Measurements from ENCODE around the gene P2RX5. TPM values are rescaled to one million over a fixed set of nuclear protein-coding genes. Genes with fewer than 3 reads are reported as not detected.

P2RX5 gene
- total RNA-seq, 1 donor from 2014 or later: 6.6 TPM

DNA sequence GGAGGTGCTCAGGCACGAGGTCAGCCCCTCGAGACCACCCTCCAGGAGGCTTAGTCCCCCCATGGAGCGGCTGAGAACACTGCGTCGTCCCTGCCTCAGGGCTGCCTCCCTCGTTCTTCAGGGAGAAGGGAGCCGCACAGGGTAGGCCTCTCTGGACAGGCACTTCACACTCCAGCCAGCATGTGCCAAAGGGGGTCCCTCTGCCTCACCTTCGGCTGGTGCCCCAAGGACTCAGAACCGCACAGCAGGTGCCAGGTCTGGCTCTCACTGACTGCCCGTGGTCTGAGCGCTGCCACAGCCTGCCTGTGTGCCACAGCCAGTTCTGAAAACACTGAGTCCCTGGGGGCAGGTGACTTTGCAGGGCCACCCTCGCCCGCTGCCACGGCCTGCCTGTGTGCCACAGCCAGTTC, 7.1 kb downstream of the P2RX5 start:
- peaks cover 10% of the 10 kb centered on the region for H3K4me1 Mint-ChIP-seq (ENCODE audit: low read depth, unreplicated experiment)
- H3K27me3 Mint-ChIP-seq (ENCODE audit: unreplicated experiment): peaks cover 6% of the 10 kb centered on the region
- peaks cover 4% of the 10 kb centered on the region for H3K36me3 Mint-ChIP-seq (ENCODE audit: unreplicated experiment)
- H3K9me3 Mint-ChIP-seq (ENCODE audit: unreplicated experiment): peaks cover 4% of the 10 kb centered on the region
- peak overlapping the region; percentile 22 for H3K27ac Mint-ChIP-seq (ENCODE audit: unreplicated experiment)
- H3K4me3 Mint-ChIP-seq (ENCODE audit: unreplicated experiment): no peak overlapping the region
- TF ChIP-seq, protein P1, sequence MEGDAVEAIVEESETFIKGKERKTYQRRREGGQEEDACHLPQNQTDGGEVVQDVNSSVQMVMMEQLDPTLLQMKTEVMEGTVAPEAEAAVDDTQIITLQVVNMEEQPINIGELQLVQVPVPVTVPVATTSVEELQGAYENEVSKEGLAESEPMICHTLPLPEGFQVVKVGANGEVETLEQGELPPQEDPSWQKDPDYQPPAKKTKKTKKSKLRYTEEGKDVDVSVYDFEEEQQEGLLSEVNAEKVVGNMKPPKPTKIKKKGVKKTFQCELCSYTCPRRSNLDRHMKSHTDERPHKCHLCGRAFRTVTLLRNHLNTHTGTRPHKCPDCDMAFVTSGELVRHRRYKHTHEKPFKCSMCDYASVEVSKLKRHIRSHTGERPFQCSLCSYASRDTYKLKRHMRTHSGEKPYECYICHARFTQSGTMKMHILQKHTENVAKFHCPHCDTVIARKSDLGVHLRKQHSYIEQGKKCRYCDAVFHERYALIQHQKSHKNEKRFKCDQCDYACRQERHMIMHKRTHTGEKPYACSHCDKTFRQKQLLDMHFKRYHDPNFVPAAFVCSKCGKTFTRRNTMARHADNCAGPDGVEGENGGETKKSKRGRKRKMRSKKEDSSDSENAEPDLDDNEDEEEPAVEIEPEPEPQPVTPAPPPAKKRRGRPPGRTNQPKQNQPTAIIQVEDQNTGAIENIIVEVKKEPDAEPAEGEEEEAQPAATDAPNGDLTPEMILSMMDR (IDR thresholded peaks at IDR 0.05; ENCODE audit: partially characterized antibody, unreplicated experiment): no peak
- peak; percentile 43 for DNase-seq

GRCh38 chr17:3688027-3688553, 7.9 kb downstream of the P2RX5 start:
- H3K4me1 Mint-ChIP-seq (ENCODE audit: low read depth, unreplicated experiment): peaks cover 8% of the 10 kb centered on the region

DNA sequence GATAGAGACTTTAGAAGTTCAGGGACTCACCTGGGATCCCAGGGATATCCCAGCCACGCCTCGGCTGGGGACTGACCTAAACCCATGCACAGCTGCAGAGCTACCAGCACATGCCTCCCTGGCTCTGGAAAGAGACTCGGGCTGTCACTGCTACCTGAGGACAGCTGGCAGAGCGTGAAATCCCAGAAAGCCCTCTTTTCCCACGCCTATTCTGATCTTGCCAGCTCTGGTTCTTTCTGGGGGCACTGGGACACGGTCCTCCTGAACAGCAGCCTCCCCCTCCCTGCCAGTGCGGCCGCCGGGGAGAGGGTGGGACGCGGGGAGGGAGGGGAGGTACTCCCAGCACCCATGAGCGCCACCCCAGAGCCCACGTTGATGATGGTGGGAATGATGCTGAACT, 10.8 kb downstream of the P2RX5 start:
- peaks cover 5% of the 10 kb centered on the region for H3K27me3 Mint-ChIP-seq (ENCODE audit: unreplicated experiment)
- TF ChIP-seq, protein P1 (IDR thresholded peaks at IDR 0.05; ENCODE audit: partially characterized antibody, unreplicated experiment): no peak
- peaks cover 10% of the 10 kb centered on the region for H3K4me1 Mint-ChIP-seq (ENCODE audit: low read depth, unreplicated experiment)
- H3K4me3 Mint-ChIP-seq (ENCODE audit: unreplicated experiment): no peak overlapping the region
- peaks cover 4% of the 10 kb centered on the region for H3K9me3 Mint-ChIP-seq (ENCODE audit: unreplicated experiment)
- no peak overlapping the region for H3K27ac Mint-ChIP-seq (ENCODE audit: unreplicated experiment)
- peaks cover 4% of the 10 kb centered on the region for H3K36me3 Mint-ChIP-seq (ENCODE audit: unreplicated experiment)
- no peak for DNase-seq

More at GRCh38 chr17:3688027-3688553, 7.9 kb downstream of the P2RX5 start:
- H3K27me3 Mint-ChIP-seq (ENCODE audit: unreplicated experiment): peaks cover 6% of the 10 kb centered on the region
- no peak for DNase-seq
- H3K9me3 Mint-ChIP-seq (ENCODE audit: unreplicated experiment): peaks cover 4% of the 10 kb centered on the region
- TF ChIP-seq, protein P1 (IDR thresholded peaks at IDR 0.05; ENCODE audit: partially characterized antibody, unreplicated experiment): no peak
- H3K4me3 Mint-ChIP-seq (ENCODE audit: unreplicated experiment): peak overlapping the region; percentile 14
- H3K27ac Mint-ChIP-seq (ENCODE audit: unreplicated experiment): peak overlapping the region; percentile 22
- H3K36me3 Mint-ChIP-seq (ENCODE audit: unreplicated experiment): peaks cover 4% of the 10 kb centered on the region

- no peaks in the 10 kb centered on the region for H3K36me3 Mint-ChIP-seq (ENCODE audit: unreplicated experiment)
- no peak overlapping the region for H3K4me3 Mint-ChIP-seq (ENCODE audit: unreplicated experiment)
- peaks cover 2% of the 10 kb centered on the region for H3K4me1 Mint-ChIP-seq (ENCODE audit: low read depth, unreplicated experiment)
- DNase-seq: peak; percentile 57
- TF ChIP-seq, protein P1 (IDR thresholded peaks at IDR 0.05; ENCODE audit: partially characterized antibody, unreplicated experiment): peak; percentile 92
- H3K27ac Mint-ChIP-seq (ENCODE audit: unreplicated experiment): no peak overlapping the region
- H3K27me3 Mint-ChIP-seq (ENCODE audit: unreplicated experiment): no peaks in the 10 kb centered on the region
- no peaks in the 10 kb centered on the region for H3K9me3 Mint-ChIP-seq (ENCODE audit: unreplicated experiment)
These were observed 12.9 kb downstream of the P2RX5 start for GRCh38 chr17:3683054-3683511.

GRCh38 chr17:3682033-3682432, 13.9 kb downstream of the P2RX5 start:
- H3K36me3 Mint-ChIP-seq (ENCODE audit: unreplicated experiment): no peaks in the 10 kb centered on the region
- DNase-seq: no peak
- TF ChIP-seq, protein P1 (IDR thresholded peaks at IDR 0.05; ENCODE audit: partially characterized antibody, unreplicated experiment): no peak
- no peaks in the 10 kb centered on the region for H3K9me3 Mint-ChIP-seq (ENCODE audit: unreplicated experiment)
- no peaks in the 10 kb centered on the region for H3K27me3 Mint-ChIP-seq (ENCODE audit: unreplicated experiment)
- no peak overlapping the region for H3K4me3 Mint-ChIP-seq (ENCODE audit: unreplicated experiment)
- no peak overlapping the region for H3K27ac Mint-ChIP-seq (ENCODE audit: unreplicated experiment)
- H3K4me1 Mint-ChIP-seq (ENCODE audit: low read depth, unreplicated experiment): peaks cover 2% of the 10 kb centered on the region

Data from glutamatergic neuron (in vitro differentiated cells).